ENCODE measurements around the gene ISLR.

ISLR gene

GRCh38 chr15:74176262-74177214, 3.0 kb downstream of the ISLR start:
- Histone ChIP-seq H3K27me3 (ENCODE audit: insufficient read depth, low read length) (no peaks in the 10 kb centered on the region), H3K9me3 (ENCODE audit: insufficient read depth, low read depth, low read length) (no peaks in the 10 kb centered on the region), H3K27ac (ENCODE audit: low read length) (no peak overlapping the region), H3K4me1 (ENCODE audit: insufficient read depth, low read length) (peaks cover 11% of the 10 kb centered on the region; the same call in 1 of the 2 replicates), H3K9ac (ENCODE audit: low read depth, low read length) (no peak overlapping the region), H3K4me3 (ENCODE audit: low read length) (no peak overlapping the region), H3K36me3 (ENCODE audit: insufficient read depth, low read depth, low read length) (no peaks in the 10 kb centered on the region)

GRCh38 chr15:74178326-74179100, 5.0 kb downstream of the ISLR start:
- H3K27me3 ChIP-seq (ENCODE audit: insufficient read depth, low read length), result no peaks in the 10 kb centered on the region
- H3K9ac ChIP-seq (ENCODE audit: low read depth, low read length), result no peak overlapping the region
- H3K4me1 ChIP-seq (ENCODE audit: insufficient read depth, low read length), result peaks cover 6% of the 10 kb centered on the region; the same call in 1 of the 2 replicates
- no peaks in the 10 kb centered on the region for H3K36me3 ChIP-seq (ENCODE audit: insufficient read depth, low read depth, low read length)
- no peak overlapping the region for H3K27ac ChIP-seq (ENCODE audit: low read length)
- no peak overlapping the region for H3K4me3 ChIP-seq (ENCODE audit: low read length)
- H3K9me3 ChIP-seq (ENCODE audit: insufficient read depth, low read depth, low read length), result no peaks in the 10 kb centered on the region

GRCh38 chr15:74179101-74179841, 5.8 kb downstream of the ISLR start:
- Histone ChIP-seq H3K27me3 (ENCODE audit: insufficient read depth, low read length) (no peaks in the 10 kb centered on the region), H3K9me3 (ENCODE audit: insufficient read depth, low read depth, low read length) (no peaks in the 10 kb centered on the region), H3K27ac (ENCODE audit: low read length) (no peak overlapping the region), H3K4me3 (ENCODE audit: low read length) (no peak overlapping the region), H3K9ac (ENCODE audit: low read depth, low read length) (no peak overlapping the region), H3K36me3 (ENCODE audit: insufficient read depth, low read depth, low read length) (no peaks in the 10 kb centered on the region), H3K4me1 (ENCODE audit: insufficient read depth, low read length) (peaks cover 4% of the 10 kb centered on the region; the same call in 1 of the 2 replicates)

GRCh38 chr15:74179983-74180880, 6.7 kb downstream of the ISLR start:
- Histone ChIP-seq H3K27ac (ENCODE audit: low read length) (no peak overlapping the region), H3K27me3 (ENCODE audit: insufficient read depth, low read length) (no peaks in the 10 kb centered on the region), H3K4me3 (ENCODE audit: low read length) (no peak overlapping the region), H3K4me1 (ENCODE audit: insufficient read depth, low read length) (peaks cover 4% of the 10 kb centered on the region; the same call in 1 of the 2 replicates), H3K9me3 (ENCODE audit: insufficient read depth, low read depth, low read length) (no peaks in the 10 kb centered on the region), H3K36me3 (ENCODE audit: insufficient read depth, low read depth, low read length) (no peaks in the 10 kb centered on the region), H3K9ac (ENCODE audit: low read depth, low read length) (no peak overlapping the region)

GRCh38 chr15:74180881-74181602, 7.5 kb downstream of the ISLR start:
- Histone ChIP-seq H3K4me1 (ENCODE audit: insufficient read depth, low read length) (peaks cover 4% of the 10 kb centered on the region; the same call in 1 of the 2 replicates), H3K4me3 (ENCODE audit: low read length) (no peak overlapping the region), H3K27me3 (ENCODE audit: insufficient read depth, low read length) (no peaks in the 10 kb centered on the region), H3K36me3 (ENCODE audit: insufficient read depth, low read depth, low read length) (no peaks in the 10 kb centered on the region), H3K9me3 (ENCODE audit: insufficient read depth, low read depth, low read length) (no peaks in the 10 kb centered on the region), H3K9ac (ENCODE audit: low read depth, low read length) (no peak overlapping the region), H3K27ac (ENCODE audit: low read length) (no peak overlapping the region)

GRCh38 chr15:74182131-74182530, 8.6 kb downstream of the ISLR start:
- Histone ChIP-seq H3K9me3 (ENCODE audit: insufficient read depth, low read depth, low read length) (no peaks in the 10 kb centered on the region), H3K27me3 (ENCODE audit: insufficient read depth, low read length) (no peaks in the 10 kb centered on the region), H3K36me3 (ENCODE audit: insufficient read depth, low read depth, low read length) (no peaks in the 10 kb centered on the region), H3K4me3 (ENCODE audit: low read length) (no peak overlapping the region), H3K4me1 (ENCODE audit: insufficient read depth, low read length) (no peaks in the 10 kb centered on the region), H3K9ac (ENCODE audit: low read depth, low read length) (no peak overlapping the region), H3K27ac (ENCODE audit: low read length) (no peak overlapping the region)

- Histone ChIP-seq H3K9ac (ENCODE audit: low read depth, low read length) (no peak overlapping the region), H3K27ac (ENCODE audit: low read length) (no peak overlapping the region), H3K36me3 (ENCODE audit: insufficient read depth, low read depth, low read length) (no peaks in the 10 kb centered on the region), H3K4me1 (ENCODE audit: insufficient read depth, low read length) (no peaks in the 10 kb centered on the region), H3K9me3 (ENCODE audit: insufficient read depth, low read depth, low read length) (no peaks in the 10 kb centered on the region), H3K27me3 (ENCODE audit: insufficient read depth, low read length) (no peaks in the 10 kb centered on the region), H3K4me3 (ENCODE audit: low read length) (no peak overlapping the region)
Observed at GRCh38 chr15:74184582-74185091, 11.1 kb downstream of the ISLR start.

GRCh38 chr15:74185710-74186348, 12.3 kb downstream of the ISLR start:
- no peak overlapping the region for H3K4me3 ChIP-seq (ENCODE audit: low read length)
- H3K36me3 ChIP-seq (ENCODE audit: insufficient read depth, low read depth, low read length), result no peaks in the 10 kb centered on the region
- H3K27me3 ChIP-seq (ENCODE audit: insufficient read depth, low read length), result no peaks in the 10 kb centered on the region
- no peak overlapping the region for H3K27ac ChIP-seq (ENCODE audit: low read length)
- no peaks in the 10 kb centered on the region for H3K4me1 ChIP-seq (ENCODE audit: insufficient read depth, low read length)
- H3K9ac ChIP-seq (ENCODE audit: low read depth, low read length), result no peak overlapping the region
- H3K9me3 ChIP-seq (ENCODE audit: insufficient read depth, low read depth, low read length), result no peaks in the 10 kb centered on the region

- Histone ChIP-seq H3K27me3 (ENCODE audit: insufficient read depth, low read length) (no peaks in the 10 kb centered on the region), H3K4me1 (ENCODE audit: insufficient read depth, low read length) (no peaks in the 10 kb centered on the region), H3K9ac (ENCODE audit: low read depth, low read length) (no peak overlapping the region), H3K36me3 (ENCODE audit: insufficient read depth, low read depth, low read length) (no peaks in the 10 kb centered on the region; the same call in 1 of the 2 replicates), H3K9me3 (ENCODE audit: insufficient read depth, low read depth, low read length) (no peaks in the 10 kb centered on the region), H3K27ac (ENCODE audit: low read length) (no peak overlapping the region), H3K4me3 (ENCODE audit: low read length) (no peak overlapping the region)
Observed at GRCh38 chr15:74188216-74188615, 14.7 kb downstream of the ISLR start.

GRCh38 chr15:74191798-74192197, 18.3 kb downstream of the ISLR start:
- Histone ChIP-seq H3K4me1 (ENCODE audit: insufficient read depth, low read length) (no peaks in the 10 kb centered on the region), H3K9me3 (ENCODE audit: insufficient read depth, low read depth, low read length) (no peaks in the 10 kb centered on the region), H3K36me3 (ENCODE audit: insufficient read depth, low read depth, low read length) (peaks cover 8% of the 10 kb centered on the region)

More at GRCh38 chr15:74191798-74192197, 18.3 kb downstream of the ISLR start:
- Histone ChIP-seq H3K9ac (ENCODE audit: low read depth, low read length) (no peak overlapping the region), H3K27ac (ENCODE audit: low read length) (no peak overlapping the region), H3K4me3 (ENCODE audit: low read length) (no peak overlapping the region), H3K27me3 (ENCODE audit: insufficient read depth, low read length) (no peaks in the 10 kb centered on the region)
